Activated CD4-positive, alpha-beta T cell treated with anti-CD3 and anti-CD28 coated beads for 48 hours (primary cell): ENCODE measurements around the gene GCNA.
"Not testable (repeated sequence)": the region's sequence is repeated elsewhere in the genome, so short reads cannot be mapped to it uniquely, and the experiment has no call there.

ENCODE experiments used
- DNase-seq: peaks from one replicate; pipeline ENCODE4 v3.0.0-alpha.2; 2020

Gene GCNA

GRCh38 chrX:71652405-71652804 lies 74.2 kb downstream of the GCNA start:
- DNase-seq: peak; percentile 69

- no peak for DNase-seq
Observed at GRCh38 chrX:71653344-71653743, 75.1 kb downstream of the GCNA start.

GRCh38 chrX:71657267-71657666 lies 79.0 kb downstream of the GCNA start:
- no peak for DNase-seq

GRCh38 chrX:71659342-71659741 lies 81.1 kb downstream of the GCNA start:
- DNase-seq: no peak

GRCh38 chrX:71659959-71660358 lies 81.7 kb downstream of the GCNA start:
- no peak for DNase-seq

- DNase-seq: no peak
Observed at GRCh38 chrX:71660562-71661416, 82.6 kb downstream of the GCNA start.

- DNase-seq: no peak
Observed at GRCh38 chrX:71661919-71662318, 83.7 kb downstream of the GCNA start.

- DNase-seq: not testable (repeated sequence)
Observed at GRCh38 chrX:71662654-71663053, 84.4 kb downstream of the GCNA start.
